Mammary epithelial cell (primary cell): ENCODE data around the gene GPR15.

Experiments used
- CTCF ChIP-seq, 2 donors: IDR thresholded peaks in 1 of 2; conservative IDR thresholded peaks in 1 of 2; 2 replicates each; pipeline ENCODE4 v1.5.1; 2011 to 2012; ENCODE audit warnings: inconsistent platforms in 2 of 2, low read length in 2 of 2, mild to moderate bottlenecking in 2 of 2, control low read depth in 1 of 2, low read depth in 1 of 2; ENCODE audit not compliant: insufficient read depth in 1 of 2; ENCODE audit errors: extremely low read depth in 1 of 2
- EZH2 ChIP-seq: IDR thresholded peaks from 2 replicates; pipeline ENCODE4 v1.6.1; 2012; ENCODE audit warnings: low read length, inconsistent platforms, borderline replicate concordance

GRCh38 chr3:98553021-98553563, 21.3 kb downstream of the GPR15 start:
- no peak for TF ChIP-seq CTCF (conservative IDR thresholded peaks at IDR 0.05 in 1 of 2, IDR thresholded peaks at IDR 0.05 in 1 of 2; ENCODE audit: extremely low read depth in 1 of 2, insufficient read depth in 1 of 2, low read depth in 1 of 2, low read length in 2 of 2)
- no peak for TF ChIP-seq EZH2
